H9 (cell line): ENCODE data around the gene PMS1. TPM values are rescaled to one million over a fixed set of nuclear protein-coding genes. Genes with fewer than 3 reads are reported as not detected.
A peak's percentile ranks its signal among the peaks of the same experiment; 100 is the strongest.

Experiments
- DNase-seq: peaks from one replicate; pipeline ENCODE4 v3.0.0-alpha.2; 2017
- H2AFZ ChIP-seq: one replicate; pipeline ENCODE4 v1.6.1; 2013; ENCODE audit warnings: mild to moderate bottlenecking, low read length, control low read depth, moderate library complexity
- H2AK5ac ChIP-seq: 2 replicates; pipeline ENCODE4 v1.6.1; 2013; ENCODE audit warnings: low read length, control low read depth, mixed read lengths; ENCODE audit not compliant: insufficient read length
- H2BK120ac ChIP-seq: one replicate; pipeline ENCODE4 v1.6.1; 2013; ENCODE audit warnings: low read depth, mild to moderate bottlenecking, low read length, control low read depth, inconsistent platforms; ENCODE audit not compliant: poor library complexity, severe bottlenecking
- H2BK12ac ChIP-seq: 2 replicates; pipeline ENCODE4 v1.6.1; 2013; ENCODE audit warnings: low read length, control low read depth, mixed read lengths, low read depth; ENCODE audit not compliant: insufficient read length
- H2BK15ac ChIP-seq: 2 replicates; pipeline ENCODE4 v1.6.1; 2013; ENCODE audit warnings: low read depth, low read length, control low read depth
- H2BK20ac ChIP-seq: one replicate; pipeline ENCODE4 v1.6.1; 2013; ENCODE audit warnings: low read depth, mild to moderate bottlenecking, low read length, control low read depth, inconsistent platforms; ENCODE audit not compliant: poor library complexity, severe bottlenecking
- H2BK5ac ChIP-seq: 2 replicates; pipeline ENCODE4 v1.6.1; 2013; ENCODE audit warnings: low read length, control low read depth, mixed read lengths; ENCODE audit not compliant: insufficient read length
- H3K14ac ChIP-seq: 2 replicates; pipeline ENCODE4 v1.6.1; 2013; ENCODE audit warnings: low read length, control low read depth; ENCODE audit not compliant: insufficient read depth
- H3K18ac ChIP-seq: 2 replicates; pipeline ENCODE4 v1.6.1; 2013; ENCODE audit warnings: low read depth, mild to moderate bottlenecking, mixed read lengths, low read length, control low read depth; ENCODE audit not compliant: insufficient read length
- H3K23ac ChIP-seq: 2 replicates; pipeline ENCODE4 v1.6.1; 2013; ENCODE audit warnings: low read length, control low read depth, mixed read lengths, low read depth; ENCODE audit not compliant: insufficient read length
- H3K23me2 ChIP-seq: 2 replicates; pipeline ENCODE4 v1.6.1; 2013; ENCODE audit warnings: low read depth, mild to moderate bottlenecking, mixed read lengths, low read length, control low read depth; ENCODE audit not compliant: insufficient read length, poor library complexity, severe bottlenecking
- H3K27ac ChIP-seq: 2 replicates; pipeline ENCODE4 v1.5.1; 2013; ENCODE audit warnings: low read length, control low read depth, mixed read lengths, low read depth; ENCODE audit not compliant: insufficient read length
- H3K27me3 ChIP-seq: 2 replicates; pipeline ENCODE4 v1.6.1; 2013; ENCODE audit warnings: low read length, control low read depth, inconsistent platforms; ENCODE audit not compliant: insufficient read depth
- H3K4ac ChIP-seq: 2 replicates; pipeline ENCODE4 v1.6.1; 2013; ENCODE audit warnings: low read depth, mild to moderate bottlenecking, control low read depth, inconsistent platforms, low read length, moderate library complexity
- H3K4me1 ChIP-seq: 2 replicates; pipeline ENCODE4 v1.6.1; 2013; ENCODE audit warnings: low read length, control low read depth, inconsistent platforms; ENCODE audit not compliant: insufficient read depth
- H3K4me2 ChIP-seq: 2 replicates; pipeline ENCODE4 v1.6.1; 2013; ENCODE audit warnings: low read length, control low read depth, mixed read lengths; ENCODE audit not compliant: insufficient read length, insufficient read depth
- H3K56ac ChIP-seq: 2 replicates; pipeline ENCODE4 v1.6.1; 2013; ENCODE audit warnings: low read depth, mild to moderate bottlenecking, mixed read lengths, low read length, control low read depth; ENCODE audit not compliant: insufficient read length
- H3K79me1 ChIP-seq: 2 replicates; pipeline ENCODE4 v1.6.1; 2013; ENCODE audit warnings: low read depth, mild to moderate bottlenecking, moderate library complexity, low read length, control low read depth, inconsistent platforms; ENCODE audit not compliant: insufficient read depth, poor library complexity, severe bottlenecking
- H3K79me2 ChIP-seq: 2 replicates; pipeline ENCODE4 v1.6.1; 2013; ENCODE audit warnings: low read length, control low read depth, inconsistent platforms; ENCODE audit not compliant: insufficient read depth
- H3K9ac ChIP-seq: 2 replicates; pipeline ENCODE4 v1.6.1; 2013; ENCODE audit warnings: low read length, control low read depth, mixed read lengths; ENCODE audit not compliant: insufficient read length; ENCODE audit errors: extremely low read depth
- H3K9me3 ChIP-seq: one replicate; pipeline ENCODE4 v1.6.1; 2013; ENCODE audit warnings: low read depth, low read length, inconsistent platforms; ENCODE audit not compliant: control insufficient read depth
- H3T11ph ChIP-seq: one replicate; pipeline ENCODE4 v1.6.1; 2013; ENCODE audit warnings: mild to moderate bottlenecking, low read length, control low read depth, inconsistent platforms
- H4K20me1 ChIP-seq: one replicate; pipeline ENCODE4 v1.6.1; 2013; ENCODE audit not compliant: control insufficient read depth, insufficient read length, insufficient read depth
- H4K5ac ChIP-seq: 2 replicates; pipeline ENCODE4 v1.6.1; 2013; ENCODE audit warnings: low read depth, mild to moderate bottlenecking, mixed read lengths, low read length, control low read depth; ENCODE audit not compliant: insufficient read length
- H4K8ac ChIP-seq: replicated peaks from 2 replicates; pipeline ENCODE4 v1.6.1; 2013; ENCODE audit warnings: low read length, control low read depth, mixed read lengths, low read depth; ENCODE audit not compliant: insufficient read length
- H4K91ac ChIP-seq: 2 replicates; pipeline ENCODE4 v1.6.1; 2013; ENCODE audit warnings: low read depth, mild to moderate bottlenecking, moderate library complexity, mixed read lengths, low read length, control low read depth; ENCODE audit not compliant: insufficient read length
- H3K27ac Mint-ChIP-seq, 3 experiments: 2 replicates in 2 of 3; 3 replicates in 1 of 3; pipeline ENCODE4 v1.8.0; 2020 to 2021; ENCODE audit warnings: mixed read lengths in 3 of 3, mild to moderate bottlenecking in 1 of 3, moderate library complexity in 1 of 3
- H3K27me3 Mint-ChIP-seq: 2 replicates; pipeline ENCODE4 v1.8.0; 2021; ENCODE audit warnings: low read depth, mild to moderate bottlenecking, moderate library complexity, mixed read lengths
- H3K36me3 Mint-ChIP-seq, 3 experiments: 2 replicates in 2 of 3; 3 replicates in 1 of 3; pipeline ENCODE4 v1.8.0; 2020 to 2021; ENCODE audit warnings: low read depth in 3 of 3, mixed read lengths in 3 of 3; ENCODE audit not compliant: insufficient read depth in 1 of 3
- H3K4me1 Mint-ChIP-seq, 2 experiments: 2 replicates each; pipeline ENCODE4 v1.8.0; 2020; ENCODE audit warnings: mixed read lengths in 2 of 2
- H3K4me3 Mint-ChIP-seq, 2 experiments: 2 replicates in 1 of 2; 3 replicates in 1 of 2; pipeline ENCODE4 v1.8.0; 2020 to 2021; ENCODE audit warnings: mild to moderate bottlenecking in 2 of 2, mixed read lengths in 2 of 2, moderate library complexity in 1 of 2
- H3K9me3 Mint-ChIP-seq, 2 experiments: 2 replicates in 1 of 2; 3 replicates in 1 of 2; pipeline ENCODE4 v1.8.0; 2020; ENCODE audit warnings: mild to moderate bottlenecking in 2 of 2, mixed read lengths in 2 of 2, moderate library complexity in 1 of 2
- total RNA-seq: library from RNA; stranded (reverse); gene quantifications from 2 replicates; pipeline ENCODE4 v1.2.1, GENCODE V29; 2021
- TF ChIP-seq, protein P1 (sequence below): fragments of 200-600 bp; sonication (generic); conservative IDR thresholded peaks from 3 replicates; pipeline ENCODE4 v1.8.0; 2021; ENCODE audit warnings: antibody characterized with exemption, mild to moderate bottlenecking

Gene PMS1
- total RNA-seq, 1 experiment from 2014 or later: 47.2 TPM

DNA sequence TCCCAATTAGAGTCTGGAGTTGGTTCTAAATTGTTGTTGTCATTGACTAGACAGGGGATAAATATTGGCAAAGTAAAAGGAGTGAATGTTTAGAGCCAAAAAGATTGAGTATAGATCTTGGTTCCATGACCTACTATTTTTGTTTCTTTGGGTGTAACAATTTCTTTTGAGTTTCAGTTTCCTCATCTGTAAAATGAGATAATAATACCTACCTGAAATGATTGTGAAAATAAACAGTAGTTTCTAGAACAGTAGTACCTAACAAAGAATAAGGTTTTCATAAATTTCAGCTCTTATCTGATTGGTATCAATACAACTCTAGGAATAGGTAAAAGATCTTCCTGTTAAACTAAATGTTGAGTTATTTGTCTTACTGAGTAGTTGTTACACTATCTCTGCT, 56.8 kb downstream of the PMS1 start:
- Histone ChIP-seq H4K91ac (no peak overlapping the region), H3K79me1 (no peaks in the 10 kb centered on the region), H2BK5ac (no peak overlapping the region), H2AK5ac (no peak overlapping the region), H2BK15ac (no peak overlapping the region), H3K4ac (no peak overlapping the region), H4K8ac (no peak overlapping the region), H3K27me3 (no peaks in the 10 kb centered on the region), H2BK20ac (no peak overlapping the region), H2BK12ac (no peak overlapping the region), H3K23ac (no peak overlapping the region), H3K56ac (no peak overlapping the region), H4K5ac (no peak overlapping the region), H4K20me1 (no peaks in the 10 kb centered on the region), H3K23me2 (no peaks in the 10 kb centered on the region), H3K79me2 (no peaks in the 10 kb centered on the region), H3K4me2 (no peak overlapping the region), H3K9me3 (no peaks in the 10 kb centered on the region), H3K4me1 (no peaks in the 10 kb centered on the region), H2AFZ (no peak overlapping the region), H3K14ac (no peak overlapping the region), H3T11ph (no peak overlapping the region), H2BK120ac (no peak overlapping the region), H3K18ac (no peak overlapping the region), H3K27ac (no peak overlapping the region), H3K9ac (no peak overlapping the region)
- no peaks in the 10 kb centered on the region for H3K27me3 Mint-ChIP-seq
- no peaks in the 10 kb centered on the region for H3K9me3 Mint-ChIP-seq
- peak overlapping the region in 1 of 3 experiments; percentile 80; a peak in 2 of 7 replicates for H3K27ac Mint-ChIP-seq
- H3K4me3 Mint-ChIP-seq: no peak overlapping the region
- peaks cover 7 to 21% (median 17%) of the 10 kb centered on the region in 3 experiments; a peak in 5 of 7 replicates for H3K36me3 Mint-ChIP-seq
- no peak for DNase-seq
- peaks cover 5 to 16% of the 10 kb centered on the region in 2 experiments for H3K4me1 Mint-ChIP-seq
- TF ChIP-seq, protein P1, sequence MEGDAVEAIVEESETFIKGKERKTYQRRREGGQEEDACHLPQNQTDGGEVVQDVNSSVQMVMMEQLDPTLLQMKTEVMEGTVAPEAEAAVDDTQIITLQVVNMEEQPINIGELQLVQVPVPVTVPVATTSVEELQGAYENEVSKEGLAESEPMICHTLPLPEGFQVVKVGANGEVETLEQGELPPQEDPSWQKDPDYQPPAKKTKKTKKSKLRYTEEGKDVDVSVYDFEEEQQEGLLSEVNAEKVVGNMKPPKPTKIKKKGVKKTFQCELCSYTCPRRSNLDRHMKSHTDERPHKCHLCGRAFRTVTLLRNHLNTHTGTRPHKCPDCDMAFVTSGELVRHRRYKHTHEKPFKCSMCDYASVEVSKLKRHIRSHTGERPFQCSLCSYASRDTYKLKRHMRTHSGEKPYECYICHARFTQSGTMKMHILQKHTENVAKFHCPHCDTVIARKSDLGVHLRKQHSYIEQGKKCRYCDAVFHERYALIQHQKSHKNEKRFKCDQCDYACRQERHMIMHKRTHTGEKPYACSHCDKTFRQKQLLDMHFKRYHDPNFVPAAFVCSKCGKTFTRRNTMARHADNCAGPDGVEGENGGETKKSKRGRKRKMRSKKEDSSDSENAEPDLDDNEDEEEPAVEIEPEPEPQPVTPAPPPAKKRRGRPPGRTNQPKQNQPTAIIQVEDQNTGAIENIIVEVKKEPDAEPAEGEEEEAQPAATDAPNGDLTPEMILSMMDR: no peak
